Measurements from ENCODE around the gene TRIM44.

GRCh38 chr11:35857922-35858321, 195.3 kb downstream of the TRIM44 start:
- TF ChIP-seq CTCF (IDR thresholded peaks at IDR 0.05) (no peak), POLR2A (IDR thresholded peaks at IDR 0.05) (no peak)
